NCI-H526 (cell line): ENCODE measurements around the gene CCDC137.
A peak's percentile ranks its signal among the peaks of the same experiment; 100 is the strongest.

Source experiments
- DNase-seq, 2 experiments: peaks; one replicate each; lab custom pipeline; 2025; lab: John Stamatoyannopoulos, UW

Gene CCDC137

GRCh38 chr17:81683208-81683583 lies 16.7 kb downstream of the CCDC137 start:
- no peak for DNase-seq

DNA sequence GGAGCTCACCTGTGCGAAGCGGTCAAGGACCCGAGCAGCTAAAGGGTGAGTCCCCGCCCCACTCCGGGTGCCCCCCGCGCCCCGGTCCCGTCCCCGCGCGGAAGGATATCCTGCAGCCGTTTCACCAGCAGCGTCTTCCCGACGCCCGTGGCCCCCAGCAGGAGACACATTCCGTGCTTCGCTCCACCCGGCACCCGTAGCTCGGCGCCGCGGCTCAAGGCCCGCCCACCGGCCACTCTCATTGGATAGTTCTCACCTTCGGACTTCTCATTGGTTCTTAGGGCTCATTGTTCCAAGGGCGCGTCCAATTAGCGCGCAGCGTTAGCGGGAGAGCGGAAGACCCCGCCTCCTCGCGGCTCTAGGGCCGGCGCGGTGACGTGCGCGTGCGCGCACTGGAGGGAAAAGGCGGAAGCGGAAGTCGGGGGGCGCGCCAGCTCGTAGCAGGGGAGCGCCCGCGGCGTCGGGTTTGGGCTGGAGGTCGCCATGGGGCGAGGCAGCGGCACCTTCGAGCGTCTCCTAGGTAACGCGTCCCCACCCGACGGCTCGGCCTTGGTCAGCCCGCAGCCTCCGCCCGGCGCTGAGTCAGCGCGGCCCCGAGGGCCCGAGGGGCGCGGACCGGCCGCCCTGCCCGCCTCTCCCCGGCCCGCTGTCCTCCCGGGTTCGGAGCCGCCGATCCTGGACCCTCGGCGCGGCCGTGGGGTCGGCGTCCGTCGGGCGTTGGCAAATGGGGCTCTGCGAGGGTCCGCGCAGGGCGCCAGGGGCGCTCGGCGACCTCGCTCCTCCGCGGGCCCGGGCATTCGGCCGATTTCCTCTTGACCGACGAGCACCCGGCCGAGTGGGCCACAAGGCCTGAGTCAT lies 17.3 kb downstream of the CCDC137 start, which contains the start of the genes ARL16 and HGS:
ARL16 (minus strand) TSS at position 214 of the 858 bp plus-strand sequence; CDS start at position 170, 44 bp downstream.
HGS (plus strand) TSS at position 428 of the 858 bp plus-strand sequence; CDS start at position 484, 56 bp downstream.
- DNase-seq: peak; percentile 97 to 99

DNA sequence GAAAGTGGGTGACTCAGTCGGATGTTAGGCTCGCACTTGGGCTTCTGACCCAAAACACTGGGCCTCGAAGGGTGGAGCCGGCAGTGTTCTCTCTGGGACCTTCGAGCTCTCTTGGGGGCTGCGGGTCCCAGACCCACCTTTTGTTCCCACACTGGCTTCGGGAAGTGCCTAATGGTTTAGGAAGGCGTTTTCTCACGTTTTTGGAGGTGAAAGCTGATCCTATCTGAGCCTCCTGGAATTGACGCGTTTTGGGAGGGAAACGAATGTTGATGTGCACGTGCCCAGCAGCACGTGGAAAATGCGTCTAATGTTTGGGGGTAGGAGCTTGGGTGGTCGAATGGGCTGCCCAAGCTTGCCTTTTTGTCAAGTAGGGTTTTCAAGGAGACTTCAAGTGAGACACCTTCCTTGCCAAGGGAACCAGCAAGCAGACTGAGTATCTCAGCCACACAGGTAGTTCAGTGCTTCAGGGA lies 17.9 kb downstream of the CCDC137 start:
- DNase-seq: no peak

GRCh38 chr17:81685108-81685507 lies 18.6 kb downstream of the CCDC137 start:
- no peak for DNase-seq

- no peak for DNase-seq
Observed at GRCh38 chr17:81686614-81687013, 20.1 kb downstream of the CCDC137 start.

DNA sequence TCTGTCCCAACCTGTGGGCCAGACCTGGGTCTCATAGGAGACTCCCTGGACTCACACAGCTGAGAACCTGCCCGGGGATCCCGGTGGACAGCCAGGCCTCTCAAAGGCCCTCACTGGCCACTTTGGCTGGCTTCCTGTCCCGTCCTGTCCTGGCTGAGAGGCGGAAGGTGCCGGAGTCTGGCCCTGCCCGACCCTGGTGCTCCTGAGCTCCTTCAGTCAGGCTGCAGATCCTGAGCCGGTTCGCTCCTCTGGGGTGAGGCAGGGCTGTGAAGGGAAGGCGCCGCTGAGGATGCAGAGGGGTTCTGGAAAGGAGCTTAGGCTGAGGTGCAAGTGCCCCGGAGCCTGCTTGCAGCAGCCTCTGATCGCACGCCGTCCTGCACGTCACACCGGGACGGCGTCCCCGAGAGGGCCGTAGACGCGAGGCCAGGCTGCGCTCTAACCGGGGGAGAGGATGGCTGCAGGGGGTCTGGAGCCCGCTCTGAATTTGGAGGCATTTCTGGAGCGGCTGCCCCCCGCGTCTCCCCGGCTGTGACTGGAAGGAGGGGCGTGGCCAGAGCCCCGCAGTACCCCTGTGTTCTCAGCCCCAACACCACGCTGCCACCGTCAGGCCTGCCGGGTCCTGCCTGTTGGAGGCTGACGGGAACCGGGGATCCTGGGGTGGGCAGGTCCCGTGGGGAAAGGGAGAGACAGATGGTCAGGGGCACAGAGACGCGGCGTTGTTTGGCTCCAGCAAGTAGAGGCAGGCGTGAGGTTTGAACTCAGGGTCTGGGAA lies 21.4 kb downstream of the CCDC137 start:
- DNase-seq: no peak

GRCh38 chr17:81688616-81689015 lies 22.1 kb downstream of the CCDC137 start:
- no peak for DNase-seq

DNA sequence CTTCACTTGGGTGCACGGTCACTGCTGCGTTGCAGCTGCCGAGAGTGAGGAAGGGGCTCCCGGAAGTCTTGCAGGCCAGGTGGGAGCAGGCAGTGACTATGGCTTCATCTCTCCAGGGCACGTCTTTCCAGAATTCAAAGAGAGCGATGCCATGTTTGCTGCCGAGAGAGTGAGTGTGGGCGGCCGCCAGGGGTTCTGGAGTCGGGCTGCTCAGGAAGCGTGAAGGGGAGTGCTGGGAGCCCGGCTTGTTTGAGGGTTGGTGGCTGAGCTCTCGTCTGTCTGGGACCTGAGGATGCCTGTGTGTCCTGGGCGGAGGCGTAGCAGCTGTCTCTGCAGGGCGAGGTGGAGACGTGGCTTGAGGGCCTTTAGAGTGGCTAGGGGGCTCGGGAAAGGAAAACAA lies 23.5 kb downstream of the CCDC137 start:
- DNase-seq: no peak

GRCh38 chr17:81690549-81690948 lies 24.0 kb downstream of the CCDC137 start:
- no peak for DNase-seq

DNA sequence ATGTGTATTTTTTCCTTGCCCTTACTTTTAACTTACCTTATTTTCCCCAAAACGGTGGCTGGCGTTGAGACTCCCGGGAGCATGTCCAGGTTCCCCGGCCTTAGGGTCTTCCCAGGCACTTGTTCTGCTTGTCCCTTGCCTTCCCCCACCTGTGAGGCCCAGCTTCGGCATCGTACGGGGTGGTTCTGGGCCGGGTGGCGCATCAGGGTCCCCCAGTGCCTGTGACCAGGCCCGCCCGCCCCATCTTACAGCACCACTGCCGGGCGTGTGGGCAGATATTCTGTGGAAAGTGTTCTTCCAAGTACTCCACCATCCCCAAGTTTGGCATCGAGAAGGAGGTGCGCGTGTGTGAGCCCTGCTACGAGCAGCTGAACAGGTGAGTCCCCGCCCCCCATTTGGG lies 24.7 kb downstream of the CCDC137 start:
- DNase-seq: no peak

GRCh38 chr17:81691608-81692007 lies 25.1 kb downstream of the CCDC137 start:
- DNase-seq: no peak

GRCh38 chr17:81693509-81694210 lies 27.1 kb downstream of the CCDC137 start:
- DNase-seq: no peak

DNA sequence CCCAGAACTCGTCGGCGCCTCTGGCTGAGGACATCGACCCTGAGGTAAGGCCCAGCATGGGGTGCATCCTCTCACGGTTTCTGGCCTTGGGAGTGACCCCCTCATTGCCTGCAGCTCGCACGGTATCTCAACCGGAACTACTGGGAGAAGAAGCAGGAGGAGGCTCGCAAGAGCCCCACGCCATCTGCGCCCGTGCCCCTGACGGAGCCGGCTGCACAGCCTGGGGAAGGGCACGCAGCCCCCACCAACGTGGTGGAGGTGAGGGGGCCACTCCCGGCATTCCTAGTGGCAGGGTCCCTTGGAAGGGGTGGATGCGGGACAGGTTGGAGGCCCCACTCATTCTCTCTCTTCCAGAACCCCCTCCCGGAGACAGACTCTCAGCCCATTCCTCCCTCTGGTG lies 28.3 kb downstream of the CCDC137 start:
- no peak for DNase-seq

- DNase-seq: no peak
Observed at GRCh38 chr17:81695211-81695610, 28.7 kb downstream of the CCDC137 start.

DNA sequence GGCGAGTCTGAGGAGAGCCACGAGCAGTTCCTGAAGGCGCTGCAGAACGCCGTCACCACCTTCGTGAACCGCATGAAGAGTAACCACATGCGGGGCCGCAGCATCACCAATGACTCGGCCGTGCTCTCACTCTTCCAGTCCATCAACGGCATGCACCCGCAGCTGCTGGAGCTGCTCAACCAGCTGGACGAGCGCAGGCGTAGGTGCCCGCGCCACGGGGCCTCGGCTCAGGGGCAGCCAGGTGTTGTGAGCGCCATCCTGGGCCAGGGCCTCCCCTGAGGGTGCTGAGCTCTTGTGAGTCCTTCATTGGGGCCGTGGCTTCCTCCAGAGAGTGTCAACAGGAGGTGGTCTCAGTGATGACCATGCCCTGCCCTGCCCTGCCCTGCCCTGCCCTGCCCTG lies 29.3 kb downstream of the CCDC137 start:
- no peak for DNase-seq

DNA sequence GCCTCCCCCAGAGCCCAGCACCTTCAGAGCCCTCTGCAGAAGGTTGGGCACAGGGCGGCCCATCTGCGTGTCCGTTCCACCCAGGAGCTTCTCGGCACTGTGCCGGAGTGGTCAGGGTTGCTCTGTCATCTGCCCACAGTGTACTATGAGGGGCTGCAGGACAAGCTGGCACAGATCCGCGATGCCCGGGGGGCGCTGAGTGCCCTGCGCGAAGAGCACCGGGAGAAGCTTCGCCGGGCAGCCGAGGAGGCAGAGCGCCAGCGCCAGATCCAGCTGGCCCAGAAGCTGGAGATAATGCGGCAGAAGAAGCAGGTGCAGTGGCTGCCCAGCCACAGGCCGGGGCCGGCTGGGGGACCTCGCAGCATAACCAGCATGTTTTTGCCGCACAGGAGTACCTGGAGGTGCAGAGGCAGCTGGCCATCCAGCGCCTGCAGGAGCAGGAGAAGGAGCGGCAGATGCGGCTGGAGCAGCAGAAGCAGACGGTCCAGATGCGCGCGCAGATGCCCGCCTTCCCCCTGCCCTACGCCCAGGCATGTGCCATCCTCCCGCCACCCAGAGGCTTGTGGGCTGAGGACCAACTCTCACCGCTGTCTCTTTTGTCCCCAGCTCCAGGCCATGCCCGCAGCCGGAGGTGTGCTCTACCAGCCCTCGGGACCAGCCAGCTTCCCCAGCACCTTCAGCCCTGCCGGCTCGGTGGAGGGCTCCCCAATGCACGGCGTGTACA lies 29.8 kb downstream of the CCDC137 start:
- DNase-seq: no peak

DNA sequence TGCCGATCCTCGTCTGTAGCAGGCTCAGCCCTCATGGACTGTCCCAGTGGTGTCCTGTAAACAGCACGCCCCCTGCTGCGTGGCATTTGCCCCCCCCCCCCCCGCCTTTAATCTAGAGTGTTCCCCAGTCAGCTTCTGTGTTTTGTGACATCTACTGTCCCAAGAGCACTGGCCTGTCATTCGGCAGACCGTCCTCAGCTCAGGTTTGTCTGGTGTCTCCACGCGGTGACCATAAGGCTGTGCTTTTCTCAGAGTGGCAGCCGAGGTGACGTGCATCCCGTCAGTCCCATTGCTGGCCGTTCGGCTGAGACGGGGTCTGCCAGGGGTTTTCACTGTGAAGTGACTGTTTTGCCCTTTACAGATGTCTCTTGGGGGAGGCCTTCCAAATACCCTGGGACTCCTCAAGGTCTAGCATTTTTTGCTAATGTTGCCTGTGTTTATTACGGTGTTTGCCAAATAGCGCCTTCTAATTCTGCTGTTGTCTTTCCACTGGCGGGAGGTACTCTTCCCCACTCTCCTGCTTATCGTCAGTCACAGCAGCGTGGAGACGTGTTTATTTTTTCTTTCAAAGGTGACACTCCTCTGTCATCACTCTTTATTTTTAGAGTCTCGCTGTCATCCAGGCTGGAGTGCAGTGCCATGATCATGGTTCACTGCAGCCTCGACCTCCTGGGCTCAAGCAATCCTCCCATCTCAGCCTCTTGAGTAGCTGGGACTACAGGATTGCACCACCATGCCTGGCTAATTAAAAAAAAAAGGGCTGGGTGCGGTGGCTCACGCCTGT lies 30.9 kb downstream of the CCDC137 start:
- no peak for DNase-seq

- no peak for DNase-seq
Observed at GRCh38 chr17:81700353-81701287, 34.1 kb downstream of the CCDC137 start.

GRCh38 chr17:81701288-81702071 lies 34.9 kb downstream of the CCDC137 start:
- peak in 1 of 2 experiments; percentile 36 for DNase-seq
